ENCODE results near the gene GGA1. TPM values are rescaled to one million over a fixed set of nuclear protein-coding genes. Genes with fewer than 3 reads are reported as not detected.
A peak's percentile ranks its signal among the peaks of the same experiment; 100 is the strongest.

Gene GGA1
- total and polyA plus RNA-seq, 10 of the 15 experiments (the other 5 are each of a cell fraction or from before 2014, with no cell fraction given), result 1.4 to 79.4 (median 44.4) TPM

GRCh38 chr22:37640591-37641560 lies 32.2 kb downstream of the GGA1 start:
- DNase-seq (ENCODE audit: low read depth, low spot score) (no peak), ATAC-seq (no peak), FAIRE-seq (no peak)
- ChIA-PET POLR2A (interaction anchor here (0.6 to 6.0 kb wide), 9 partner anchors 11 to 45 kb away, joined by 3 to 96 read pairs (median 7); partner anchors contain the start of genes GGA1, NOL12 and PDXP), CTCF (interaction anchor here (1.7 to 15.9 kb wide), 7 partner anchors 7 to 49 kb away, joined by 3 to 396 read pairs (median 125); partner anchors contain the start of genes GGA1, LGALS1, NOL12 and PDXP), RAD21 (ENCODE audit: unreplicated experiment) (interaction anchor here (0.6 to 10.1 kb wide), 10 partner anchors 7 to 354 kb away, joined by 3 to 173 read pairs (median 34); partner anchors contain the start of genes GGA1, LGALS1 and PDXP), SMC1A (ENCODE audit: uncharacterized antibody, unreplicated experiment) (interaction anchor here (0.9 to 8.6 kb wide), 10 partner anchors 8 to 50 kb away, joined by 3 to 108 read pairs (median 6); partner anchors contain the start of genes GGA1, LGALS1 and PDXP)
- Histone ChIP-seq H3K27me3 (replicated peaks in 1 of 2; ENCODE audit: control insufficient read depth in 2 of 2, insufficient read depth in 2 of 2, low read length in 1 of 2) (no peaks in the 10 kb centered on the region), H3K9me3 (replicated peaks; ENCODE audit: control insufficient read depth, insufficient read depth, low read length) (no peaks in the 10 kb centered on the region), H4K20me1 (ENCODE audit: control insufficient read depth, insufficient read depth) (no peaks in the 10 kb centered on the region), H3K36me3 (ENCODE audit: control insufficient read depth in 2 of 2, insufficient read depth in 2 of 2, low read length in 1 of 2) (peaks cover 9 to 18% of the 10 kb centered on the region in 2 experiments; a peak in 3 of 4 replicates), H3K4me3 (peak overlapping the region; percentile 96), H3K4me2 (ENCODE audit: control insufficient read depth, insufficient read depth) (peak overlapping the region; percentile 79), H3K4me1 (ENCODE audit: control insufficient read depth, insufficient read depth, low read length) (peaks cover 53% of the 10 kb centered on the region), H3K79me2 (ENCODE audit: control insufficient read depth, insufficient read depth, low read length) (peaks cover 27% of the 10 kb centered on the region), H2AFZ (ENCODE audit: control insufficient read depth, low read depth, low read length) (no peak overlapping the region), H3K9ac (ENCODE audit: control insufficient read depth, insufficient read depth, low read length) (peak overlapping the region; percentile 87), H3K27ac (ENCODE audit: control insufficient read depth, insufficient read depth) (peak overlapping the region; percentile 86)
- intact Hi-C loops (cut with micrococcal nuclease; ENCODE audit: unreplicated experiment), result no loop called here
- 61% methylated on average over 20 of the region's 24 CpGs for WGBS (ENCODE audit: insufficient coverage, insufficient replicate concordance, low lambda C conversion rate, missing lambda C conversion rate)
- in situ Hi-C loops (cut with MboI), result no loop called here
- TF ChIP-seq SREBF1 (IDR thresholded peaks at IDR 0.05; ENCODE audit: low read length) (no peak), SPI1 (IDR thresholded peaks at IDR 0.05; ENCODE audit: borderline replicate concordance, insufficient read depth, low read depth, low read length) (peak; percentile 7; the same call in 1 of the 2 replicates), RELB (IDR thresholded peaks at IDR 0.05; ENCODE audit: low read depth) (0 out of 2 replicates have a peak, but pooled peaks have one; percentile 24), GATAD2B (conservative IDR thresholded peaks at IDR 0.05; ENCODE audit: low read depth) (peak; percentile 10; the same call in 1 of the 2 replicates)
- BruUV-seq (replicated peaks), result no TSS peak

Data from GM12878 (cell line).